SW 1271 (cell line): ENCODE data around the gene LTB4R2.
"Not testable (repeated sequence)": the region's sequence is repeated elsewhere in the genome, so short reads cannot be mapped to it uniquely, and the experiment has no call there.

Experiments
- DNase-seq, 2 experiments: peaks; one replicate each; lab custom pipeline; 2025; lab: John Stamatoyannopoulos, UW

The LTB4R2 gene

DNA sequence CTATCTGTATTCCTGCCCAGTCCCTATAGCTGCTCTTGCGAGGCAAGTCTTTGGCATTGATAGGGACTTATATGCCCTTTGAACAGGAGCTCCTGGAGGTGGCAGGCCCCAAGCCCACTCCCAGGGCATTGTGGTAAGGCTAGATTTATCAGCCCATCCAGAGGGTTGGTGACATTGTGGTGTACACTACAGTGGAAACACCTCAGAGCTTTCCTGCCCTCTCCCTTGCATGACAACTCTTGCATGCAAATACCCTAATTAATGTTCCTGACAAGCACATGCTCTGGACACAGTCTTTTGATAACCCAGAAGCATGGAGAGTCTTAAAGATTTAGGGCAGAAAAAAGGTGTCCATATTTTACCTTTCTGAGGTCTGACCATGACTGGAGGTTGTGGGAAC is 30.7 kb downstream of the LTB4R2 start:
- no peak for DNase-seq

DNA sequence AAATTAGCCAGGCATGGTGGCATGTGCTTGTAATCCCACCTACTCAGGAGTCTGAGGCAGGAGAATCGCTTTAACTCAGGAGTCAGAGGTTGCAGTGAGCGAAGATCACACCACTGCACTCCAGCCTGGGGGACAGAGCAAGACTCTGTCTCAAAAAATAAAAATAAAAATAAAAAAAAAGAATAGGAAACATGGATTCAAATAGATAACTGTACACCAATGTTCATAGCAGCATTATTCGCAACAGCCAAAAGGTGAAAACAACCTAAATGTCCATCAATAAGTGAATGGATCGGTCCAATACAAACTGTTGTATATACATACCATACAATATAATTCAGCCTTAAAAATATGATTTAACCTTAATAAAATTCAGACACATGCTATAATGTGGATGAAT is 32.9 kb downstream of the LTB4R2 start:
- no peak for DNase-seq

- DNase-seq: no peak
These were observed 34.1 kb downstream of the LTB4R2 start for GRCh38 chr14:24343795-24344660.

DNA sequence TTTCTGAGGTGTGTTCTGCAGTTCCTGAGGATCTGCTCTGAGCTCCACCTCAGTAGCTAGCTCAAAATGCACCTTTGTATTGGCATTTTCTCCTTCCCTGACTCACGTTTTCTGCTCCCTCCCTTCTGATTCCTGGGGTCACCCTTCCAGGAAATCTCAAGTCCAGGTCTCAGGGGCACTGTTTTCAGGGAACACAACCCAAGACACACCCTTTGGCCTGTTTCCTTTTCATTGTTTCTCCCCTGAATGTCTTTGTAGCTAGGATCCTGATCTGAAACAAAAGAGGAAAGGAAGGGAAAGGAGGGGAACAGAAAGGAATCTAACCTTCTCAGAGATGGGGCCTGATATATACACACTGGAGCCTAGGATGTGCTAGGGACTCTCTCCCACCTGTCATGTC is 37.2 kb downstream of the LTB4R2 start:
- no peak for DNase-seq

GRCh38 chr14:24348186-24348585 is 38.2 kb downstream of the LTB4R2 start:
- DNase-seq: no peak

DNA sequence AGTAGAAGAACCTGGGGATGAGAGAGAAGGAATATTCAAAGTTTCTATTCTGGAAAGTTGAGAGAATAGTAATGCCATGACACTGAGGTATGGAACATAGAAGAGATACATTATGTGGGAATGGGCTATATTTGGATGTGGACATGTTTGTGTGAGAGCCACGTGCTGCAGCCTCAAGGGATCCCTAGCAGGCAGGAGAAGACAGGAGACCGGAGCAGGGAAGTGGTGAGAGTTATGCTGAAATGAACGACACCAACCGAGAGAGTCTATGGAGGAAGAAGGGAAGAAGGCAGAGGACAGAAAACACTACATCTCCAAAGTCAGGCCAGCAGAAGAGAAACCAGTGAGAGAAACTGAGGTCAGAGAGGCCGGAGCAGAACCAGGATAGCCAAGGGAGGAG is 39.8 kb downstream of the LTB4R2 start:
- DNase-seq: no peak

DNA sequence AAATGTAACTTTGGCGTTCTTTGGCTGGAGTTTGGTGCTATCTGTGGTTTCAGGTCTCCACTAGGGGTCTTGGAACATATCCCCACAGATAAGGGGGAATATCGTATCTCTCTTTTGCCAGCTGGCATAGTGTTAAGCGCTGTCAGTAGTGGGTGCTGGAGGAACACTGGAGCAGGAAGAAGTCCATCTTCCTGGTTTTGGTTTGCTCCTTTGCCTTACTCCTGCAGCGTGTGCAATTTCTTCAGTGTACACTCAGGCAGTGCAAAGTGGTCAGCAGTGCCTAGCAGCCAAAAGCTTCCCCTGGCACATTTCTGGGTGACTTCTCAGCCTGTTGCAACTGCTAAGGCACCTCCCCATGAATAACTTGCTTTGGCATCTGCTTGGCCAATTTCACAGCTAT is 41.6 kb downstream of the LTB4R2 start:
- DNase-seq: no peak

- DNase-seq: no peak
These were observed 43.9 kb downstream of the LTB4R2 start for GRCh38 chr14:24353559-24354481.

DNA sequence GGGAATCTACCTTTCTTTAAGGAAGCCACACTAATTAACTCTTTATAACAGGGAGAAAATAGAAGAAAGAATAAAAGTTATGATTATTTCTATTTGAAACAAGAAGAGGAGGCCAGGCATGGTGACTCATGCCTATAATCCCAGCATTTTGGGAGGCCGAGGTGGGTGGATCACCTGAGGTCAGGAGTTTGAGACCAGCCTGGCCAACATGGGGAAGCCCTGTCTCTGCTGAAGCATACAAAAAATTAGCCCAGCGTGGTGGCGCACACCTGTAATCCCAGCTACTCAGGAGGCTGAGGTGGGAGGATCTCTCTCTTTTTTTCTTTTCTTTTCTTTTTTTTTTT is 44.5 kb downstream of the LTB4R2 start:
- DNase-seq: not testable (repeated sequence)

DNA sequence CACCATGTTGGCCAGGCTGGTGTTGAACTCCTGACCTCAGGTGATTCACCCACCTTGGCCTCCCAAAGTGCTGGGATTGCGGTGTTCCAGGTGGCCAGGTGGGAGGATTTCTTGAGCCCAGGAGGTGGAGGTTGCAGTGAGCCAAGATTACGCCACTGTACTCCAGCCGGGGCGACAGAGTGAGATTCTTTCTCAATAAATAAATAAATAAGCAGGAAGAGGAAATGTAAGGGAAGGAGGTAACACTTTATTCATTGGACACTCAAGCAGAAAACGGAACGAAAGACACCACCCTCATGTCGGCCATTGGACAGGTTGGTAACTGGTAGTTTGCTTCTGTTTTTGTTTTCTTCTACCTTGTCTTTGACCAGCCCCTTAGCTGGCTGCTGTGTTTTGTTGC is 45.1 kb downstream of the LTB4R2 start:
- DNase-seq: no peak

- DNase-seq: no peak
These were observed 46.3 kb downstream of the LTB4R2 start for GRCh38 chr14:24356208-24356607.

GRCh38 chr14:24360281-24360680 is 50.3 kb downstream of the LTB4R2 start:
- no peak for DNase-seq

DNA sequence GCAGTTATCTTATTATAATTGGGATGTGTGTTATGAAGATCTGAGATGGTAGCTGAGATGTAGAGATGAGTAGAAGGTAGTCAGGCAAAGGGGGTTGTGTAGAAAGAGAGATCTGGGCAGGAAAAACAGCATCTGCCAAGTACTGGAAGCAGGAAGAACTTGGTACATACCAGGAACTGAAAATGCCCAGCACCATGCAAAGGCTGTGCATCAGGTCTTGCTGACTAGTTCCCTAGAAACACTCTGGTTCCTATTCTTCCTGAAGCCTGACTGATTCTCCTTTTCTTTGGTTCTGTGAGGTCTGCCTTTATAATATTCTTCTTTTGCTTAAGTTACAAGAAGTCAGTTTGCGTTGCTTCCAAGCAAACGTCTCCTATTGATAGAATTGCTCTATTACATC is 51.4 kb downstream of the LTB4R2 start:
- no peak for DNase-seq
